ENCODE data around the gene USP46.

DNA sequence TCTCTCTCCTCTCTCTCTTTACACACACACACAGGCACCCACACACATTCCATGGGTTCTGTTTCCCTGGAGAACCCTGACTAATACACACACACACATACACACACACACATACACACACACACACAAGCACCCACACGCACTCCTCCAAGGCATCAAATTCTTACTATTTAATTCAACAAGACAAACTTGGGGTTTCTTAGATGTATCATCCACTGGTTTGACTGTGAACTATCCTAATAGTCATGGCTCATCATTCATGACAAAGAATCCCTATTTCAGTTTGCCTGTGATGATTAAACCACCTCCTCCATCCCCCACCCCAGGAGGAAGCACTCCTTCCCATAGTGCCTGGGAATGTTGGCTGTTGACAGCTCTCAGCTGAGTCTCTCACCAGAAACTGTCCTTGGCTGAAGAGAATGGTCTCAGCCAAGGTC is 98.2 kb downstream of the USP46 start:
- TF ChIP-seq, protein P1, sequence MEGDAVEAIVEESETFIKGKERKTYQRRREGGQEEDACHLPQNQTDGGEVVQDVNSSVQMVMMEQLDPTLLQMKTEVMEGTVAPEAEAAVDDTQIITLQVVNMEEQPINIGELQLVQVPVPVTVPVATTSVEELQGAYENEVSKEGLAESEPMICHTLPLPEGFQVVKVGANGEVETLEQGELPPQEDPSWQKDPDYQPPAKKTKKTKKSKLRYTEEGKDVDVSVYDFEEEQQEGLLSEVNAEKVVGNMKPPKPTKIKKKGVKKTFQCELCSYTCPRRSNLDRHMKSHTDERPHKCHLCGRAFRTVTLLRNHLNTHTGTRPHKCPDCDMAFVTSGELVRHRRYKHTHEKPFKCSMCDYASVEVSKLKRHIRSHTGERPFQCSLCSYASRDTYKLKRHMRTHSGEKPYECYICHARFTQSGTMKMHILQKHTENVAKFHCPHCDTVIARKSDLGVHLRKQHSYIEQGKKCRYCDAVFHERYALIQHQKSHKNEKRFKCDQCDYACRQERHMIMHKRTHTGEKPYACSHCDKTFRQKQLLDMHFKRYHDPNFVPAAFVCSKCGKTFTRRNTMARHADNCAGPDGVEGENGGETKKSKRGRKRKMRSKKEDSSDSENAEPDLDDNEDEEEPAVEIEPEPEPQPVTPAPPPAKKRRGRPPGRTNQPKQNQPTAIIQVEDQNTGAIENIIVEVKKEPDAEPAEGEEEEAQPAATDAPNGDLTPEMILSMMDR (conservative IDR thresholded peaks at IDR 0.05; ENCODE audit: low read depth, low read length): no peak
- TF ChIP-seq EZH2 (IDR thresholded peaks at IDR 0.05; ENCODE audit: borderline replicate concordance, low read depth, low read length, poor library complexity, severe bottlenecking): no peak
